ENCODE results near the gene SIT1. TPM values are rescaled to one million over a fixed set of nuclear protein-coding genes. Genes with fewer than 3 reads are reported as not detected.
A peak's percentile ranks its signal among the peaks of the same experiment; 100 is the strongest.

SIT1 gene
- total and polyA plus RNA-seq, 2 donors (not counting 3 experiments of a cell fraction or from before 2014, with no cell fraction given) = not detected

DNA sequence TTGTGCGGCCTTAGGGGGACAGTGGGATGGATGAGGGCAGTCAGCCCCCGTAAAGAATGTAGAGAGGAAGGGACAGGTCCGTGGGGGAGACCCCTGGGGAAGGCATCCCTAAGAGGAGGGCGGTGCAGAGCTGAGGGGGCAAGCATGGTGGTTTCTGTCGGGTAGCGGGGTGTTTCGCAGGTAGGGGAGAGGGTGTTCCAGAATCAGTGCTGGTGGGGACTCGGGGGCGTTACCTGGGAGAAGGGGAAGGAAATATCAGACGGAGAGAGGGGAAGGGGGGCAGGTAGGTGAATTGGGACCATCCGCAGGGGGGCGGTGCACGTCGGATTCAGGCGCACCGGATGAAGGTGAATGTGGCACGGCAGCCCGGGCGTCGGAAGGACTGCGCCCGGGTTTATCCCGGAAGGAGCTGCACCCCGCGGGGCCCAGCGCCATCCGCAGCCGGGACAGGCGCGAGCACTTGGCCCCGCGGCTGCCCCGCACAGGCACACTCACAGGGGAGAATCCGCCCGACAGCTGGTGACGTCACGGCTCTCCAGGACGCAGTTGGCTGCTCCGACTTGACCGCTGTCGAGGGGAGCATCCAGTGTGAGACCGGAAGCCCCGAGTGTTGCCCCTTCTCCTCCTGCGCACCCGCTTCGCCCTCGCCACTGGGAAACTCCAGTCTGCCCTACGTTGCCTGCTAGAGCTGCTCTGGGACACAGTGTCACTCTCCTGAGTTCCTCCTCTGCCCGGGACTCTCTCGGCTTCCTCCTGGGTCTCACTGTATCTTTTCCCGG is 33.9 kb downstream of the SIT1 start:
- no peaks in the 10 kb centered on the region for H3K9me1 ChIP-seq (replicated peaks; ENCODE audit: control insufficient read depth, extremely low read depth, insufficient read depth, low read length)
- BruUV-seq (replicated peaks) = no TSS peak
- H2AFZ ChIP-seq (ENCODE audit: low read depth, low read length) = peak overlapping the region; percentile 16
- H3K9me3 ChIP-seq (replicated peaks; ENCODE audit: control insufficient read depth, insufficient read depth, low read length) = no peaks in the 10 kb centered on the region
- no peak overlapping the region for H3K4me3 ChIP-seq (replicated peaks in 1 of 3; ENCODE audit: insufficient read depth in 1 of 3, low read depth in 1 of 3, low read length in 3 of 3)
- no peaks in the 10 kb centered on the region for H3K36me3 ChIP-seq (ENCODE audit: control insufficient read depth in 2 of 2, extremely low read depth in 1 of 2, insufficient read depth in 2 of 2, low read length in 2 of 2)
- no peak overlapping the region for H3K27ac ChIP-seq (ENCODE audit: insufficient read depth, low read depth, low read length)
- POLR2A ChIA-PET = no interaction called here
- no peak overlapping the region for H3K4me2 ChIP-seq (ENCODE audit: insufficient read depth, low read length)
- TF ChIP-seq, protein P1, sequence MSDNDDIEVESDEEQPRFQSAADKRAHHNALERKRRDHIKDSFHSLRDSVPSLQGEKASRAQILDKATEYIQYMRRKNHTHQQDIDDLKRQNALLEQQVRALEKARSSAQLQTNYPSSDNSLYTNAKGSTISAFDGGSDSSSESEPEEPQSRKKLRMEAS (IDR thresholded peaks at IDR 0.05; ENCODE audit: insufficient read depth, insufficient read length) = no peak
- TF ChIP-seq EZH2 (IDR thresholded peaks at IDR 0.05; ENCODE audit: borderline replicate concordance, low read depth, low read length, severe bottlenecking) (peak; percentile 75), JUN (IDR thresholded peaks at IDR 0.05; ENCODE audit: borderline replicate concordance, insufficient read depth, insufficient read length, low read depth) (no peak), GATA2 (IDR thresholded peaks at IDR 0.05; ENCODE audit: insufficient read depth, insufficient read length, low read depth, low read length) (no peak)
- DNase-seq (ENCODE audit: low read depth, low spot score) (peak; percentile 27), FAIRE-seq (peak; percentile 31)
- CTCF ChIA-PET = interaction anchor here (1.3 to 1.4 kb wide), 2 partner anchors 9 to 12 kb away, joined by 4 read pairs; no protein-coding TSS in a partner anchor
- H4K20me1 ChIP-seq (replicated peaks; ENCODE audit: control insufficient read depth, extremely low read depth, insufficient read depth, low read length) = no peaks in the 10 kb centered on the region
- intact Hi-C loops (cut with micrococcal nuclease) (no loop called here), dilution Hi-C loops (cut with MboI; ENCODE audit: extremely low pct_ligation_motif_present, low sequenced_read_pairs) (no loop called here)
- H3K9ac ChIP-seq (replicated peaks; ENCODE audit: extremely low read depth, insufficient read depth, low read length) = no peak overlapping the region
- H3K27me3 ChIP-seq (ENCODE audit: control insufficient read depth in 2 of 2, insufficient read depth in 2 of 2, low read length in 2 of 2) = peaks cover 33 to 44% of the 10 kb centered on the region in 2 experiments
- H3K79me2 ChIP-seq (ENCODE audit: control insufficient read depth, insufficient read depth, low read length) = no peaks in the 10 kb centered on the region
- H3K4me1 ChIP-seq (ENCODE audit: control insufficient read depth, extremely low read depth, insufficient read depth, low read length) = no peaks in the 10 kb centered on the region

- intact Hi-C loops (cut with micrococcal nuclease) = no loop called here
- FAIRE-seq (no peak), DNase-seq (ENCODE audit: low read depth, low spot score) (no peak)
- Histone ChIP-seq H3K9me3 (replicated peaks; ENCODE audit: control insufficient read depth, insufficient read depth, low read length) (no peaks in the 10 kb centered on the region), H3K27me3 (ENCODE audit: control insufficient read depth in 2 of 2, insufficient read depth in 2 of 2, low read length in 2 of 2) (peaks cover 33 to 41% of the 10 kb centered on the region in 2 experiments), H3K4me3 (replicated peaks in 1 of 3; ENCODE audit: insufficient read depth in 1 of 3, low read depth in 1 of 3, low read length in 3 of 3) (no peak overlapping the region), H3K36me3 (ENCODE audit: control insufficient read depth in 2 of 2, extremely low read depth in 1 of 2, insufficient read depth in 2 of 2, low read length in 2 of 2) (no peaks in the 10 kb centered on the region), H3K4me2 (ENCODE audit: insufficient read depth, low read length) (no peak overlapping the region), H3K79me2 (ENCODE audit: control insufficient read depth, insufficient read depth, low read length) (no peaks in the 10 kb centered on the region), H3K4me1 (ENCODE audit: control insufficient read depth, extremely low read depth, insufficient read depth, low read length) (no peaks in the 10 kb centered on the region), H3K9ac (replicated peaks; ENCODE audit: extremely low read depth, insufficient read depth, low read length) (no peak overlapping the region), H2AFZ (ENCODE audit: low read depth, low read length) (no peak overlapping the region), H3K9me1 (replicated peaks; ENCODE audit: control insufficient read depth, extremely low read depth, insufficient read depth, low read length) (no peaks in the 10 kb centered on the region), H3K27ac (ENCODE audit: insufficient read depth, low read depth, low read length) (no peak overlapping the region), H4K20me1 (replicated peaks; ENCODE audit: control insufficient read depth, extremely low read depth, insufficient read depth, low read length) (no peaks in the 10 kb centered on the region)
- ChIA-PET POLR2A (no interaction called here), CTCF (interaction anchor here (1.2 to 1.7 kb wide), 5 partner anchors 8 to 18 kb away, joined by 3 to 4 read pairs (median 3); no protein-coding TSS in a partner anchor)
- dilution Hi-C loops (cut with MboI; ENCODE audit: extremely low pct_ligation_motif_present, low sequenced_read_pairs) = no loop called here
- BruUV-seq (replicated peaks) = no TSS peak
- TF ChIP-seq FOS (IDR thresholded peaks at IDR 0.05; ENCODE audit: borderline replicate concordance, insufficient read depth, low read length) = no peak
- no peak for TF ChIP-seq MYC (IDR thresholded peaks at IDR 0.05; ENCODE audit: low read depth, low read length)
- no peak for TF ChIP-seq JUN (IDR thresholded peaks at IDR 0.05; ENCODE audit: borderline replicate concordance, insufficient read depth, insufficient read length, low read depth)
- TF ChIP-seq CTCF (IDR thresholded peaks at IDR 0.05; ENCODE audit: extremely low read depth in 1 of 2, insufficient read depth in 1 of 2, low read depth in 1 of 2, low read length in 2 of 2) = no peak
- TF ChIP-seq, protein P1 (IDR thresholded peaks at IDR 0.05; ENCODE audit: insufficient read depth, insufficient read length) = no peak
- no peak for TF ChIP-seq GATA2 (IDR thresholded peaks at IDR 0.05; ENCODE audit: insufficient read depth, insufficient read length, low read depth, low read length)
- TF ChIP-seq POLR2AphosphoS5 (IDR thresholded peaks at IDR 0.05; ENCODE audit: insufficient read depth, low read depth, low read length) = no peak
- no peak for TF ChIP-seq POLR2A (IDR thresholded peaks at IDR 0.05; ENCODE audit: low read depth, low read length)
- no peak for TF ChIP-seq EZH2 (IDR thresholded peaks at IDR 0.05; ENCODE audit: borderline replicate concordance, low read depth, low read length, severe bottlenecking)
These were observed 34.6 kb downstream of the SIT1 start for GRCh38 chr9:35615981-35616680.

Data from endothelial cell of umbilical vein (primary cell).